ENCODE data around the gene AGRP. TPM values are rescaled to one million over a fixed set of nuclear protein-coding genes. Genes with fewer than 3 reads are reported as not detected.

Gene AGRP
- total RNA-seq, 1 donor from 2014 or later, result not detected

- peaks cover 3% of the 10 kb centered on the region for H3K27me3 Mint-ChIP-seq (ENCODE audit: unreplicated experiment)
- no peak for DNase-seq
- no peak overlapping the region for H3K4me3 Mint-ChIP-seq (ENCODE audit: unreplicated experiment)
- no peaks in the 10 kb centered on the region for H3K4me1 Mint-ChIP-seq (ENCODE audit: low read depth, unreplicated experiment)
- H3K9me3 Mint-ChIP-seq (ENCODE audit: unreplicated experiment), result peaks cover 2% of the 10 kb centered on the region
- no peaks in the 10 kb centered on the region for H3K36me3 Mint-ChIP-seq (ENCODE audit: unreplicated experiment)
- TF ChIP-seq CTCF (IDR thresholded peaks at IDR 0.05; ENCODE audit: partially characterized antibody, unreplicated experiment), result no peak
- no peak overlapping the region for H3K27ac Mint-ChIP-seq (ENCODE audit: unreplicated experiment)
Measured at GRCh38 chr16:67506468-67506867, 23.1 kb upstream of the AGRP start.

GRCh38 chr16:67504031-67505021 is 21.0 kb upstream of the AGRP start:
- no peak for DNase-seq
- H3K36me3 Mint-ChIP-seq (ENCODE audit: unreplicated experiment), result no peaks in the 10 kb centered on the region
- no peak for TF ChIP-seq CTCF (IDR thresholded peaks at IDR 0.05; ENCODE audit: partially characterized antibody, unreplicated experiment)
- no peak overlapping the region for H3K27ac Mint-ChIP-seq (ENCODE audit: unreplicated experiment)
- no peaks in the 10 kb centered on the region for H3K4me1 Mint-ChIP-seq (ENCODE audit: low read depth, unreplicated experiment)
- peaks cover 2% of the 10 kb centered on the region for H3K9me3 Mint-ChIP-seq (ENCODE audit: unreplicated experiment)
- no peak overlapping the region for H3K4me3 Mint-ChIP-seq (ENCODE audit: unreplicated experiment)
- peaks cover 7% of the 10 kb centered on the region for H3K27me3 Mint-ChIP-seq (ENCODE audit: unreplicated experiment)

GRCh38 chr16:67499106-67499505 is 15.8 kb upstream of the AGRP start:
- Mint-ChIP-seq H3K4me1 (ENCODE audit: low read depth, unreplicated experiment) (peaks cover 2% of the 10 kb centered on the region), H3K27ac (ENCODE audit: unreplicated experiment) (no peak overlapping the region), H3K27me3 (ENCODE audit: unreplicated experiment) (peaks cover 11% of the 10 kb centered on the region), H3K4me3 (ENCODE audit: unreplicated experiment) (no peak overlapping the region), H3K9me3 (ENCODE audit: unreplicated experiment) (peaks cover 2% of the 10 kb centered on the region), H3K36me3 (ENCODE audit: unreplicated experiment) (no peaks in the 10 kb centered on the region)
- DNase-seq, result no peak
- TF ChIP-seq CTCF (IDR thresholded peaks at IDR 0.05; ENCODE audit: partially characterized antibody, unreplicated experiment), result no peak

GRCh38 chr16:67490335-67491096 is 7.2 kb upstream of the AGRP start:
- H3K9me3 Mint-ChIP-seq (ENCODE audit: unreplicated experiment), result no peaks in the 10 kb centered on the region
- H3K4me3 Mint-ChIP-seq (ENCODE audit: unreplicated experiment), result no peak overlapping the region
- peaks cover 6% of the 10 kb centered on the region for H3K36me3 Mint-ChIP-seq (ENCODE audit: unreplicated experiment)
- no peak for TF ChIP-seq CTCF (IDR thresholded peaks at IDR 0.05; ENCODE audit: partially characterized antibody, unreplicated experiment)
- H3K4me1 Mint-ChIP-seq (ENCODE audit: low read depth, unreplicated experiment), result peaks cover 5% of the 10 kb centered on the region
- no peak for DNase-seq
- no peak overlapping the region for H3K27ac Mint-ChIP-seq (ENCODE audit: unreplicated experiment)
- peaks cover 4% of the 10 kb centered on the region for H3K27me3 Mint-ChIP-seq (ENCODE audit: unreplicated experiment)
